Stimulated activated CD8-positive, alpha-beta memory T cell treated with anti-CD3 and anti-CD28 coated beads, Interleukin-12 subunit alpha, Interleukin-12 subunit beta, amount 100 ng/mL, for 24 hours (primary cell): ENCODE results near the gene RSPH1.

Source experiments
- DNase-seq: peaks from one replicate; pipeline ENCODE4 v3.0.0-alpha.2; 2020; ENCODE audit errors: extremely low read depth

The RSPH1 gene

GRCh38 chr21:42429856-42430255, 66.2 kb downstream of the RSPH1 start:
- no peak for DNase-seq

- DNase-seq, result no peak
Measured at GRCh38 chr21:42429021-42429420, 67.0 kb downstream of the RSPH1 start.

GRCh38 chr21:42427809-42428419, 68.1 kb downstream of the RSPH1 start:
- no peak for DNase-seq

- DNase-seq, result no peak
Measured at GRCh38 chr21:42426876-42427480, 69.0 kb downstream of the RSPH1 start.

GRCh38 chr21:42426424-42426823, 69.6 kb downstream of the RSPH1 start:
- no peak for DNase-seq

GRCh38 chr21:42425591-42425990, 70.4 kb downstream of the RSPH1 start:
- no peak for DNase-seq

- DNase-seq, result no peak
Measured at GRCh38 chr21:42424914-42425541, 71.0 kb downstream of the RSPH1 start.

- no peak for DNase-seq
Measured at GRCh38 chr21:42423685-42424084, 72.3 kb downstream of the RSPH1 start.

- DNase-seq, result no peak
Measured at GRCh38 chr21:42423197-42423675, 72.8 kb downstream of the RSPH1 start.
